T-helper 2 cell treated with Interferon-gamma antibody and Interleukin-4, amounts not matched to agents 100 ng/mL and 5 ng/mL, for 36 hours (primary cell): Measurements from ENCODE around the gene ZNF785. TPM values are rescaled to one million over a fixed set of nuclear protein-coding genes. Genes with fewer than 3 reads are reported as not detected.
"Not testable (repeated sequence)": the region's sequence is repeated elsewhere in the genome, so short reads cannot be mapped to it uniquely, and the experiment has no call there.

Experiments used
- intact Hi-C: fragments of 100-400 bp; cut with micrococcal nuclease; formaldehyde crosslinking; loops from one replicate; pipeline ENCODE4 v1.15.1; 2023
- total RNA-seq: library from RNA; stranded (reverse); gene quantifications from 2 replicates; pipeline ENCODE4 v1.2.3, GENCODE V29; 2022

ZNF785 gene
- total RNA-seq, 1 donor from 2014 or later: 15.2 TPM

DNA sequence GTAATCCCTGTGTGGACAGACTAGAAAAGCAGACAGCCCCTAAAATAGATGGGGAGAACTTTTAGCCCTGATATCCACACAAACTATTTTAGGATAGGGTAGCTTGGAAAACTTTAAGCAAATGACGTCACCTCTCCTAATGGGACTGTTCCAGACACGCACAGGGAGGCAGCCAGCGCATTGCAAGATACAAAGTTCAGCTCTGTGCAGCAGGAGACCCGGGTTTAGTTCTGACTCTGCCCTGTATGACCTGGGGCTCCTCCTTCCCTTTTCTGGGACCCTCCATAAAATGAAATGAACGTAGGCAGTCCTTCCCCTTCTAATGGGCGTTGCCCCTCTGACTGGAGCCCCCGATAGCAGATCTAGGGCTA is 18.4 kb upstream of the ZNF785 start:
- intact Hi-C loops: no loop called here

DNA sequence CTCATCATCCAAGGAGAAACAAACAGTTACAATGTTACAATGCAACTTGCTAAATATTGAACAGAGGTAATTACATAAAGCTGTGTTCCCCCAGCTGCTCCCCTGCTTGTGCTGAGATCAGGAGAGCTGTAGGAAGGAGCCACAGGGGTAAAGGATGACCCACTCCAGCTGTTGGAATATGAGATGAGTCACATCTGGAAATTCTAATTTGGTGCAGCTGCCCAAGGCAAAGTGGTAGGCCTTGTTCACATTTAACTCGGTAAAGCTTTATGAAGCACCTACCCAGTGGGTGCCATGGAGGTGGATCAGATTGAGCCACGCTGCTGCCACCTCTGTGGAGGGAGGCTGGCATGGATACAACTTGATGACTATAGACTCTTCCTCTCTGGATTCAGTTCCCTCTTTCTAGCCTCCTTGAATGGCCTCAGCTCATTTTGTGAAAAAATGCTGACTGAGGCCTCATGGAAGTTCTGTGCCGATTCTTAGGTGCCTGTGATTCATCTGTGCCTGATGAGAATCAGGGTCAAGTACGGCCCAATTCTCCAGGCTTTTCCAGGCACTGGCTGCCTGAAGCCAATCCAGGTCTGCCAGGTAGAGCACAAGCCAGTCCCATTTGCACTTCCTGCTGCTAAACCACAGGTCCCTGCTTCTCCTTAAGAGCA is 17.2 kb upstream of the ZNF785 start:
- intact Hi-C loops: no loop called here

DNA sequence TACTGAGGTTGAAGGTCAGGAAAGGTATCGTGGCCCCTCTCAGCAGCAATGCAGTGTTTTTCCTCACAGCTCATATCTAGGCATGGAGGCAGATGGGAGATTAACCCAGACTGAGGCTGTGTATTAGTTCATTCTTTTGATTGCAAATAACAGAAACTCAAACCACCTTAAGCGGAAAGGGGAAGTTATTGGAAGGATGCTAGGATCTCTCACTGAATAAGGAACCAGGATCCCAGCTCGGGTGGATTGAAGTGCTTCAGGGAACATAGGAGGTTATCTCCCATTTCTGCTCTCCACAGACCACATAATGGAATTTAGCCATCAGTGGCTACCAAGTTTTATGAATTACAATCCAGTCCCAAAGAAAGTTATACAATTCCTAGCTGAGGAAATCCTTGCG is 16.5 kb upstream of the ZNF785 start:
- intact Hi-C loops: no loop called here

DNA sequence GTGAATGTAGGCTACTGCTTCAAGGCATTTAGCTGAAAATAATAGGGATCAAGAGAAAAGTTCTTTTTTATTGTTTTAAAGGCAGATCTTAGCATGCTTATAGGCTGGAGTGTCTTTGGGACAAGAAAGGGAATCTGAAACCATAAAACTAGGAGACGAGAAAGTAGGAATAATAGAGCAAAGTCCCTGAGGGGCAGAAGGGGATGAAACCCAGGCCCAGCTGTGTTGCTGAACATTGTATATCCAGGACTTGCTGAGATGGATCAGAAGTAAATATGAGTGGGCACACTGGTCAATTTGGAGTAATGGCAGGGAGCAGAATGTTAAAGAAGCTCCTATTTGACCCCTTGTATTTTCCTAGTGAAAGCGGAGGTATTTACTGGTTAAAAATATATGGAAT is 15.4 kb upstream of the ZNF785 start:
- intact Hi-C loops: no loop called here

DNA sequence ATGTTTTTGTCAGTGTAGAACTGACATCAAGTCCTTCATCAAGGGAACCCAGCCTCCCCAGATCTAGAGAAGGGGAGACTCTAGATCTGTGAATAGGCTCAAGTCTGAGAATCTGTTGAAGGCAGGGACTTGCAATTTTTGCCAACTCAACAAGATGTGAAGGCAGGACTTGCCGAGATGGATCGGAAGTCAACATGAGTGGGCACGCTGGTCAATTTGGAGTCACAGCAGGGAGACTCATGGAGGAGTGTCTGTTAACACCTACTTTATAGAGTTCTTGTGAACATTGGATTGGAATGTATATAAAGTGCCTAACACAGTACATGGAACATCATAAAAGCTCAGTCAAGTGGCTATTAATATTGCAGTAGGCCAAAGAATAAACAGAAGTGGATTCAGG is 14.7 kb upstream of the ZNF785 start:
- intact Hi-C loops: no loop called here

DNA sequence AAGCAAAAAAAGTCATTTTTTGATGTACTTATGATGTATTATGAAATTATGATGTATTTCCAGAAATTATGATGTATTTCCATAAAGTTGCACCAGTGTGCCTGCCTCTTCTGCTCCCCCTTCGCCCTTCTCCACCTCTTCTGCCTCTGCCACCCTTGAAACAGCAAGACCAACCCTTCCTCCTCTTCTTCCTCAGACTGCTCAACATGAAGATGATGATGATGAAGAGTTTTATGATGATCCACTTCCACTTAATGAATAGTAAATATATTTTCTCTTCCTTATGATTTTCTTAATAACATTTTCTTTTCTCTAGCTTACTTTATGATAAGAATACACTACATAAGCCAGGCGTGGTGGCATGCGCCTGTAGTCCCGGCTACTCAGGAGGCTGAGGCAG is 7.4 kb upstream of the ZNF785 start:
- intact Hi-C loops: no loop called here

DNA sequence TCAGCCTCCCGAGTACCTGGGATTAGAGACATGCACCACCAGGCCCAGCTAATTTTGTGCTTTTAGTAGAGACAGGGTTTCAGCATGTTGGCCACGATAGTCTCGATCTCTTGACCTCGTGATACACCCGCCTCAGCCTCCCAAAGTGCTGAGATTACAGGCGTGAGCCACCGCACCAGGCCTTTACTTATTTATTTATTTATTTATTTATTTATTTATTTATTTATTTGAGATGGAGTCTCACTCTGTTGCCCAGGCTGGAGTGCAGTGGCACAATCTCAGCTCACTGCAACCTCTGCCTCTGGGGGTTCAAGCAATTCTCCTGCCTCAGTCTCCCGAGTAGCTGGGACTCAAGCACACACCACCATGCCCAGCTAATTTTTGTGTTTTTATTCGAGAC is 5.4 kb upstream of the ZNF785 start:
- intact Hi-C loops: not testable (repeated sequence)

DNA sequence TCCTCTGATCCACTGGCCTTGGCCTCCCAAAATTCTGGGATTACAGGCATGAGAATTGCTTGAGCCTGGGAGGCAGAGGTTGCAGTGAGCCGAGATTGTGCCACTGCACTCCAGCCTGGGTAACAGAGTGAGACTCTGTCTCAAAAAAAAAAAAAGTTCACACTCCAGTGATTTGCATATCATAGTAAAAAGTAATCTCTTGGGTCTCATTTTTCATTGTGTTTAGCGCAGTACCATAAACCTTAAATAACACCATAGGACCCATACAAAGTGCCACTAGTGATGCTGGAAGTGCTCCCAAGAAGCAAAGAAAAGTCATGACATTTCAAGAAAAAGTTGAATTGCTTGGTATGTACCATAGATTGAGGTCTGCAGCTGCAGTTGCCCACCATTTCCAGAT is 4.1 kb upstream of the ZNF785 start:
- intact Hi-C loops: not testable (repeated sequence)

DNA sequence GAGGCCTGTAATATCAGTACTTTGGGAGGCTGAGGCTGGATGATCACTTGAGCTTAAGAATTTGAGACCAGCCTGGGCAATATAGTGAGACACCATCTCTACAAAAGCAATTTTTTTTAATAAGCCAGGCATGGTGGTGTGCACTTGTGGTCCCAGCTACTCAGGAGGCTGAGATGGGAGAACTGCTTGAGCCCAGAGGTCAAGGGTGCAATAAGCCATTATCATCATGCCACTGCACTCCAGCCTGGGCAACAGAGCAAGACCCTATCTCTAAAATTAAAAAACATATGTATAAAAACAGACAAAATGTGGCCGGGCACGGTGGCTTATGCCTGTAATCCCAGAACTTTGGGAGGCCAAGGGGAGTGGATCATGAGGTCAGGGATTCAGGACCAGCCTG is 3.2 kb upstream of the ZNF785 start:
- intact Hi-C loops: no loop called here

DNA sequence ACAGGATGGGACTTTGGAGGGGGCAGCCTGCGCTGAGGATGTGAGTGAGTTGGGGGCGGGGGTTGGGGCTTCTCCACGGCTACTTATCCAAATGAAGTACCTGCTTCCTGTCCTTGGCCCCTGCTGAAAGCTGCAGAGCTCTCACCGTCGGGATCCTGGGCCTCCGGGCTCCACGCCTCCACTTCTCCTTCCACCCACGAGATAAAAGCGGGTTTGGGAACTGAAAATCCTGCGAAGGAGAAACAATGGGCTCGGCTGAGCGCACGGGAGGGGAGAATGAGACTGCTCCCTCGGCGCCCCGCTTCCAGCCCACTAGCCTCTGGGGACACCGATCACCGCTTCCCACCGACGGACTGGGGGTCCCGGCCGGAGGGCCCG is 486 bp downstream of the ZNF785 start:
- intact Hi-C loops: loop anchor here (1.0 to 2.0 kb wide), 5 partner anchors 13 to 66 kb away; partner anchors contain the start of genes PRR14, ZNF747 and ZNF764

DNA sequence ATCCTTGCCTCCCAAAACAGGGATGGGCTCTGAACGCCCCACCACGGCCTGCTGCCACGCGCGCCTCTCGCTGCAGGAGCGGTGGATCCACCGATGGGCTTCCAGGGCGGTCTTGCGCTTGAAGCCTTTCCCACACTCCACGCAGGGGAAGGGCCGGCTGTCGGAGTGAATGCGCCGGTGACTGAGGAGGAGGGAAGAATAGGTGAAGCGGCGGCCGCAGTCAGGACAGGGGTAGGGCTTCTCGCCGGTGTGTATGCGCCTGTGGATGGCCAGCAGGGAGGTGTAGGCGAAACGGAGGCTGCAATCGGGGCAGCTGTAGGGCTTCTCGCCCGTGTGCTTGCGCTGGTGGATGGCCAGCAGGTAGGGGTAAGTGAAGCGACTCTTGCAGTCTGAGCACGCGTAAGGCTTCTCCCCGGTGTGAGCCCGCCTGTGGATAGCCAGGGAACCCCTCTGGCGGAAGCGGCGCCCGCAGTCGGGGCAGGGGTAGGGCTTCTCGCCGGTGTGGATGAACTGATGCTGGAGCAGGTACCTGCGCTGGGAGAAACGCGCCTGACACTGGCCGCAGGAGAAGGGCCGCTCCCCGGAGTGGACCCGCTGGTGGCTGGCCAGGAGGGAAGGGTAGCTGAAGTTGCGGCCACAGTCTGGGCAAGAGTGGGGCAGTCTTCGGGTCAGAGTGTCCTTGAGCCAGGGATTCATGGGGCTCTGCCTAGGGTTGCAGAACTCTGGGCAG is 2.7 kb downstream of the ZNF785 start:
- intact Hi-C loops: no loop called here

DNA sequence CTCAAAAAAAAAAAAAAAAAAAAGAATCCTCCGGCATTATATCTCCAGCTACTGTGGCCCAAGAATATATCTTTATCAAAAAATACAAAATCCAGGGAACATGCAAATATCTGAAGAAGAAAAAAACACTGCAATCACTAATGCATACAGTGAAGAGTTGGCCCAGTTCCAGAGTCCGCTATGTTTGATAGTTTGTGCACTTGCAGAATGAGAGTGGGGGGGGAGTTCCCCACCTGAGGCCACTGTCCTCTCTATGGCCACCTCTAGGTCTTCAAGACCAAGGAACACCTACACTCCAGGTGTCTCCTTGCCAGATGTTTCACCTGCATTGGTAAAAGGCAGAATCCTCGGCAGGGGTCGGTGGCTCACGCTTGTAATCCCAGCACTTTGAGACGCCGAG is 4.0 kb downstream of the ZNF785 start:
- intact Hi-C loops: no loop called here

DNA sequence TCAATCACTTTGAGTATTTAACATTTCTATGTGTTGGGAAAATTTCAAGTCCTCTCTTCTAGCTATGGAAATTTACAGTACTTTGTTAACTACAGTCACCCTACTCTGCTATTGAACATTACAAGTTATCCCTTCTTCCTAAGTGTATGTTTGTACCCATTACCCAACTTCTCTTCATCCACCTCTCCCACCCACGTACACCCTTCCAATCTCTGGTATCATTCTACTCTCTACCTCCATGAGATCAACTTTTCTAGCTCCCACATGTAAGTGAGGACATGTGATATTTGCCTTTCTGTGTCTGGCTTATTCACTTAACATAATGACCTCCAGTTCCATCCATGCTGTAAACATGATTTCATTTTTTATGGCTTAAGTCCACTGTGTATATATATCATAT is 10.8 kb downstream of the ZNF785 start:
- intact Hi-C loops: loop anchor here (5.0 kb wide), 1 partner anchor 348 kb away; the partner anchor contains the start of gene FBXL19

DNA sequence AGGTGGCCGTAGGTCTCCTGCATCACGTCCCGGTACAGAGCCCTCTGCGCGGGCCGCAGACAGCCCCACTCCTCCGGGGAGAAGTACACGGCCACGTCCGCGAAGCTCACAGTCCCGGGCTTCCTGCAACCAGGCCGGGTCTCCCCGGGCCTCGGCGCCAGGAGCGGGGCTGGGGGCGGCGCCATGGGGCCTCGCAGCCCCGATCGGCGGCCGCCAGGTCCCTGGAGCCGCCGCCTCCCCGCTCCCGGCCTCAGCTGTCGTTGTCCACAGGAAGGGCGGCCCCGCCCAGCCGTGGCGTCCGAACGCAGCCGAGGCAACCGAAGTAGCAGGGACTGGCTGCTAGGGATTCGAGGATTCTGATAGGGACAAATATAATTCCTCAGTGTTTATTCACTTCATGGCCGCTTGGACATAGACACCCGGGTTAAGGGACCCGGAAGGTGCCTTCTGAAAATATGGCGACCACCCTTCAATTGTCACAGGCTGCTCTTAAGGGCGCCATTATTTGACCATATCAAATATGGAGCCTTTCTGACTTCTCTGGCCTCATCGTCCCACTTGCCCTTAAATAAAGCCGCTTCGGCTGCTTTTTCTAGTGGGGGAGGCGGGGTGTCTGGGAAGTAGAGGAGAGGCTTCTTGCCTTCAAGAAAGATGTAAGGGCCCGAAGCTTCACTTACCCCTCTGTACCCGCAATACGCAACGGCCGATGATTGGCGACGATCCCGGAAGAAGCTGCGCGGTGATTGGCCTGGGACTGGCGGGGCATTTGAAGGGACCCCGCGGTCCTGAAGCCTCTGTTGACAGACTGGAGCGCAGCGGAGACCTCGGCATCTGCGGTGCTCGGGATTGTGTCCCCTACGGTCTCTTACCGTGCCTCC is 13.8 kb downstream of the ZNF785 start, which contains the start of gene ZNF688:
TSS of gene ZNF688 (minus strand) at position 270 of the 878 bp plus-strand sequence. CDS start at position 185, 85 bp downstream.
- intact Hi-C loops: loop anchor here (1.0 to 5.0 kb wide), 7 partner anchors 13 to 351 kb away; partner anchors contain the start of genes FBRS, FBXL19, PRR14 and ZNF764

DNA sequence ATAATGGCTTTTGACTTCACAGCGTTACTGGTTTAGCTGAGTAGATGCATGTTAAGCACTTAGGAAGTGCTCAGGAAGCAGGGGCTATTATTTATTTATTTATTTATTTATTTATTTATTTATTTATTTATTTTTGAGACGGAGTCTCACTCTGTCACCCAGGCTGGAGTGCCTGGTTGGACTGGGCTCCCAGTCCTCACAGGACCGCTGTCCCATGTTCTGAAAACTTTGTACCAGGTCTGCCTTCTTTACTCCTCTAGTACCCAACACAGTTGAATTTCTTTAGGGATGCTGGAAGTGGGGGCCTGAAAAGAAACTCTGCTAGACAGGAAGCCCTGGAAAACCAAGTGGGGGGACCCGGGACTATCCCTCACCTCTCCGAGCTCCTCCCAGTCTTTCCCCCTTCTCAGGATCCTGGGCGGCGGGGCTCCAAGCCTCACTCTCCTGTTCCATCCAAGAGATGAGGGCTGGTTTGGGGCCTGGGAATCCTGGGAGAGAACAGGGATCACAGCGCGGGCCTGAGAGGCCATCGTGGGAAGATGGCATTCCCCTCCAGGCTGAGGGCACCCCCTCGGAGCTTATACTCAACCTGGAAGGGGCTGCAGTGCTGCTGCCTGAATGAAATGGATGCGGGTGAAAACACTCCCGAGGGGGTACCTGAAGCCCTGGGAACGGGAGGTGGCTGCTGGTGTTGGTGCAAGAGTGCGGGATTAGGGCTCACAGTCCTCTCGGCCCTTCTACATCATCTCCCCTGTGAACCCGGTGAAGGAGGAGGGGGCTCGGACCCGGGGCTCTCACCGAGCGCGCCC is 14.7 kb downstream of the ZNF785 start:
- intact Hi-C loops: loop anchor here (5.0 kb wide), 1 partner anchor 351 kb away; the partner anchor contains the start of gene FBXL19

DNA sequence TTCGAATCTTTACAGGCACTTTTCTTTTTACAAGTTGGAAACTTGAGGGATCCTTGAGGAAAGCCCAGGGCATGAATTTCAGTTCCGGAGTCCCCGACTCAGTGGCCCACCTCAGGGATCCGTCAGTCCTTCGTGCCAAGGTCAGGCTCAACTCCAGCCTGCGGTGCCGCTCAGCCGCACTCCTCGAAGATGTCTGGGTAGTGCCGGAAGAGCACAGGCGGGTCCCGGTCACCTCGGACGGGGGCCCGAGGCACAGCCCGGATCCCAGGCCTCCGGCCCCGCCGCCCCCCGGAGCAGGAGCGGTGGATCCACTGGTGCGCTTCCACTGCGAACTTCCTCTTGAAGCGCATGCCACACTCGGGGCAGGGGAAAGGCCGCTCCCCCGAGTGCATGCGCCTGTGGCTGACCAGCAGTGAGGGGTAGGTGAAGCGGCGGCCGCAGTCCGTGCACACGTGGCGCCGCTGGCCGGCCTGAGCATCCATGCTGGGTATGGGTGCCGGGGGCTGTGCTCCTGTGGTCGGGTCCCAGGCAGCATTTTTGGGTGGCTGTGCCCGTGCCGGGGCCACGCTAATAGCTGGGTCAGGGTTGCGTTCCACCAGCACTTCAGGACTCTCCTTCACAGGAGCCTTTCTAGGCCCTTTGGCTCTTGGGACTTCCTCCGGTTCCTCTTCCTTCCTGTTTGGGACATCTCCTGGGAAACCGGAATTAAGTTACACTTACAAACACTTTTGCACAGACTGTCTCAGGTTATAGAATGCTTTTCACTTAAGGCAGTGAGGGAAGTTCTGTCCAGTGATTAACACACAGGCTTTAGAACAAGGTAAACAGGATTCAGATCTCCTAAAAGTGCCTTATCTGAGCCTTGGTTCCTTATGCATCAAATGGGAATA is 15.5 kb downstream of the ZNF785 start:
- intact Hi-C loops: loop anchor here (5.0 kb wide), 2 partner anchors 352 to 503 kb away; partner anchors contain the start of genes ALDOA and FBXL19

DNA sequence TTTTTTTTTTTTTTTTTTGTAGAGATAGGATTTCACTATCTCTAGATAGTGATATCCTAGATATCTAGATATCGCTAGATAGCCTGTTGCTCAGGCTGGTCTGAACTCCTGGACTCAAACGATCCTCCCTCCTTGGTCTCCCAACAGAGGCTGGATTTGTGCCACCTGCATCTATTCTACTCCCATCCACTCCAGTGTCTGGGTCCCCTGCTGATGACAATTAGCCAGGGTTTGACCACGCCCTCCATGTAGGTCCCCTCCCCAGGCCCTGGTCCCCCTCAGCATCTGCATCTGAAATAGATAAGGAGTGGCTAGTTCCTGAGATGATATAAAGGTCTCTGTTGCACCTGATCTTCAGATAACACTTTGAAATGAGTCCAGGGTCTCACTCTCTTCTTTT is 16.2 kb downstream of the ZNF785 start:
- intact Hi-C loops: loop anchor here (5.0 kb wide), 1 partner anchor 502 kb away; the partner anchor contains the start of gene ALDOA

DNA sequence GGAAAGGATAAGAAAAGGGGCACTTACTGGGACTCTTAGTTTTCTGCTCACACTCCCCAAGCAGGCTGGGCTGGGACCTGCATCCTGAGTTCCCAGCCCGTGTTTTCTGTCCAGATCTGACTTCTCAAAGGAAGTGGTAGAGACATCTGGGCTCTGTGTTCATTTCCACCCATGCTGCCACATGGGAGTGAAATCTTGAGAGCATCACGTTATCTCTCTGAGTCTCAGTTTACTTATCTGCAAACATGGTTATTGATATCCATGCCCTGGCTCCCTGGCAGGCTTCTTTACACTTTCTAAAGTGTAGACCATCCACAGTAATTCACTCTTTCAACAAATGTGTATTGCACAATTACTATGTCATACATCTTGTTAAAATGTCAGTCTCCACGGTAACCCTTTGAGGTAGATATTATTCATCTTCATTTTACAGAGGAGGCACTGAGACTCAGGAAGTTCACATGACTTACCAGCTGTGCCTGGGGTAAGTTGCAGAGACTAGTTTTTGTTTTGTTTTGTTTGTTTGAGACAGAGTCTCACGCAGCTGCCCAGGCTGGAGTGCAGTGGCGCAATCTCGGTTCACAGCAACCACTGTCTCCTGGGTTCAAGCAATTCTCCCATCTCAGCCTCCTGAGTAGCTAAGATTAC is 17.4 kb downstream of the ZNF785 start:
- intact Hi-C loops: loop anchor here (5.0 kb wide), 1 partner anchor 501 kb away; the partner anchor contains the start of gene ALDOA
